H1 (cell line): ENCODE results near the gene PIF1. TPM values are rescaled to one million over a fixed set of nuclear protein-coding genes. Genes with fewer than 3 reads are reported as not detected.
A peak's percentile ranks its signal among the peaks of the same experiment; 100 is the strongest.

Source experiments
- CTCF ChIA-PET: fragments of 300-600 bp; sonication (Branson Sonifier 250); formaldehyde crosslinking; loops from one replicate; lab custom pipeline; 2021; ENCODE audit not compliant: partially characterized antibody; lab: Charles Lee
- POLR2A ChIA-PET: fragments of 300-600 bp; sonication (Branson Sonifier 250); formaldehyde crosslinking; loops from one replicate; lab custom pipeline; 2021; ENCODE audit warnings: inconsistent platforms; ENCODE audit not compliant: partially characterized antibody; lab: Charles Lee
- DNase-seq, 2 experiments: peaks; one replicate each; pipeline versions ENCODE4 v3.0.0 to v3.0.0-alpha.2; 2010 to 2022; ENCODE audit warnings: low spot score in 2 of 2, low read depth in 1 of 2, mixed read lengths in 1 of 2
- FAIRE-seq: peaks from 2 replicates; lab custom pipeline; 2011; peaks lifted over from hg19 to GRCh38; lab: Jason Lieb, UNC
- H2AFZ ChIP-seq: 2 replicates; pipeline ENCODE4 v1.8.1; 2012; ENCODE audit warnings: low read length, inconsistent platforms
- H2AK5ac ChIP-seq: 2 replicates; pipeline ENCODE4 v1.6.1; 2013; ENCODE audit warnings: low read depth, low read length
- H2BK120ac ChIP-seq: replicated peaks from 2 replicates; pipeline ENCODE3; 2013; ENCODE audit warnings: low read depth, low read length, inconsistent platforms
- H2BK12ac ChIP-seq: 2 replicates; pipeline ENCODE4 v1.6.1; 2013; ENCODE audit warnings: low read depth, low read length
- H2BK15ac ChIP-seq: 2 replicates; pipeline ENCODE4 v1.6.1; 2013; ENCODE audit warnings: low read length
- H2BK20ac ChIP-seq: 2 replicates; pipeline ENCODE4 v1.6.1; 2013; ENCODE audit warnings: low read length
- H2BK5ac ChIP-seq: 2 replicates; pipeline ENCODE4 v1.6.1; 2013; ENCODE audit warnings: low read depth, low read length
- H3K14ac ChIP-seq: 2 replicates; pipeline ENCODE4 v1.6.1; 2013; ENCODE audit warnings: inconsistent platforms; ENCODE audit not compliant: insufficient read length
- H3K18ac ChIP-seq: 2 replicates; pipeline ENCODE4 v1.6.1; 2013; ENCODE audit warnings: low read length; ENCODE audit errors: extremely low read depth
- H3K23ac ChIP-seq: 2 replicates; pipeline ENCODE4 v1.6.1; 2013; ENCODE audit warnings: inconsistent platforms; ENCODE audit not compliant: insufficient read length
- H3K23me2 ChIP-seq: 2 replicates; pipeline ENCODE4 v1.6.1; 2013; ENCODE audit warnings: low read depth, low read length
- H3K27ac ChIP-seq: 2 replicates; pipeline ENCODE4 v1.6.1; 2011; ENCODE audit warnings: low read depth, low read length, inconsistent platforms
- H3K27me3 ChIP-seq, 4 experiments: replicated peaks in 1 of 4; 1 replicate in 1 of 4; 2 replicates in 3 of 4; pipeline versions ENCODE4 v1.6.1 to v1.8.1; 2011 to 2013; ENCODE audit warnings: low read length in 3 of 4, mild to moderate bottlenecking in 3 of 4, inconsistent platforms in 2 of 4, mixed read lengths in 2 of 4, moderate library complexity in 1 of 4; ENCODE audit not compliant: control insufficient read depth in 3 of 4, insufficient read depth in 3 of 4; ENCODE audit errors: extremely low read depth in 1 of 4
- H3K36me3 ChIP-seq, 4 experiments: 2 replicates each; pipeline versions ENCODE4 v1.6.1 to v1.8.1; 2011 to 2013; ENCODE audit warnings: mild to moderate bottlenecking in 4 of 4, low read length in 3 of 4, moderate library complexity in 2 of 4, control low read depth in 1 of 4, inconsistent platforms in 1 of 4; ENCODE audit not compliant: insufficient read depth in 4 of 4, control insufficient read depth in 2 of 4
- H3K4ac ChIP-seq: replicated peaks from 2 replicates; pipeline ENCODE3; 2013; ENCODE audit warnings: low read length, low read depth, mixed read lengths, inconsistent platforms; ENCODE audit not compliant: insufficient read length
- H3K4me1 ChIP-seq, 4 experiments: replicated peaks in 1 of 4; 1 replicate in 1 of 4; 2 replicates in 3 of 4; pipeline versions ENCODE4 v1.6.1 to v1.8.1; 2011 to 2013; ENCODE audit warnings: low read length in 3 of 4, inconsistent platforms in 2 of 4, mixed read lengths in 1 of 4; ENCODE audit not compliant: insufficient read depth in 4 of 4, control insufficient read depth in 3 of 4
- H3K4me2 ChIP-seq, 2 experiments: 2 replicates each; pipeline versions ENCODE4 v1.6.1 to v1.8.1; 2011 to 2013; ENCODE audit warnings: low read depth in 2 of 2, low read length in 2 of 2, control low read depth in 1 of 2, inconsistent platforms in 1 of 2, mild to moderate bottlenecking in 1 of 2; ENCODE audit not compliant: insufficient read depth in 1 of 2
- H3K4me3 ChIP-seq, 4 experiments: fragments of 200-600, 300-600 bp in 1 of 4; sonication (generic), shearing (Covaris generic), sonication (Bioruptor Twin) in 1 of 4; 2 replicates each; pipeline versions ENCODE4 v1.5.1 to v1.8.1; 2011 to 2016; ENCODE audit warnings: low read length in 4 of 4, low read depth in 3 of 4, control low read depth in 2 of 4, inconsistent platforms in 2 of 4, mild to moderate bottlenecking in 2 of 4, mixed read lengths in 1 of 4, moderate library complexity in 1 of 4; ENCODE audit not compliant: insufficient read depth in 2 of 4; ENCODE audit errors: extremely low read depth in 1 of 4
- H3K56ac ChIP-seq: replicated peaks from 2 replicates; pipeline ENCODE3; 2013; ENCODE audit warnings: low read depth, mild to moderate bottlenecking, mixed read lengths, low read length, inconsistent platforms; ENCODE audit not compliant: insufficient read length
- H3K79me1 ChIP-seq: 2 replicates; pipeline ENCODE4 v1.6.1; 2013; ENCODE audit warnings: low read depth, low read length, control low read depth
- H3K79me2 ChIP-seq, 2 experiments: 2 replicates each; pipeline versions ENCODE4 v1.6.1 to v1.8.1; 2012 to 2013; ENCODE audit warnings: low read length in 2 of 2, mild to moderate bottlenecking in 2 of 2, inconsistent platforms in 1 of 2; ENCODE audit not compliant: insufficient read depth in 2 of 2, control insufficient read depth in 1 of 2
- H3K9ac ChIP-seq, 4 experiments: replicated peaks in 1 of 4; 1 replicate in 1 of 4; 2 replicates in 3 of 4; pipeline versions ENCODE4 v1.6.1 to v1.8.1; 2011 to 2013; ENCODE audit warnings: low read depth in 3 of 4, low read length in 3 of 4, control low read depth in 2 of 4, mild to moderate bottlenecking in 2 of 4, moderate library complexity in 2 of 4, inconsistent platforms in 1 of 4; ENCODE audit errors: extremely low read depth in 1 of 4
- H3K9me3 ChIP-seq, 2 experiments: 2 replicates each; pipeline versions ENCODE4 v1.6.1 to v1.8.1; 2012 to 2013; ENCODE audit warnings: mild to moderate bottlenecking in 2 of 2, moderate library complexity in 2 of 2, control low read depth in 1 of 2, inconsistent platforms in 1 of 2, low read depth in 1 of 2, low read length in 1 of 2, mixed read lengths in 1 of 2; ENCODE audit not compliant: insufficient read depth in 2 of 2
- H4K20me1 ChIP-seq, 2 experiments: replicated peaks in 1 of 2; 2 replicates each; pipeline versions ENCODE3 to v1.8.1; 2011 to 2013; ENCODE audit warnings: inconsistent platforms in 2 of 2, low read length in 2 of 2, mild to moderate bottlenecking in 1 of 2; ENCODE audit not compliant: insufficient read depth in 2 of 2, control insufficient read depth in 1 of 2
- H4K5ac ChIP-seq: 2 replicates; pipeline ENCODE4 v1.6.1; 2013; ENCODE audit warnings: low read length, low read depth, mixed read lengths, inconsistent platforms; ENCODE audit not compliant: insufficient read length
- H4K8ac ChIP-seq: 2 replicates; pipeline ENCODE4 v1.8.0; 2013; ENCODE audit warnings: mild to moderate bottlenecking, moderate library complexity, low read length, inconsistent platforms; ENCODE audit not compliant: insufficient read depth; ENCODE audit errors: extremely low read depth
- H4K91ac ChIP-seq: replicated peaks from 2 replicates; pipeline ENCODE3; 2013; ENCODE audit warnings: low read length, mixed read lengths, inconsistent platforms; ENCODE audit not compliant: insufficient read length
- CBX5 ChIP-seq: fragments of 300-800, 300-1000 bp; sonication (generic); IDR thresholded peaks from 2 replicates; pipeline ENCODE4 v1.7.1; 2016; ENCODE audit warnings: antibody characterized with exemption, low read length, low read depth
- CREB1 ChIP-seq: IDR thresholded peaks from 2 replicates; pipeline ENCODE4 v1.6.1; 2012; ENCODE audit warnings: inconsistent platforms
- GTF2F1 ChIP-seq: IDR thresholded peaks from 2 replicates; pipeline ENCODE4 v1.6.1; 2012; ENCODE audit warnings: low read depth, low read length, improper control_type of control experiment, borderline replicate concordance
- MAFK ChIP-seq: IDR thresholded peaks from 2 replicates; pipeline ENCODE4 v1.6.1; 2012; ENCODE audit warnings: low read depth, mild to moderate bottlenecking, improper control_type of control experiment, low read length
- RBBP5 ChIP-seq: IDR thresholded peaks from 2 replicates; pipeline ENCODE4 v1.7.1; 2012; ENCODE audit warnings: low read depth, mild to moderate bottlenecking, inconsistent platforms, low read length, moderate library complexity, borderline replicate concordance
- RFX5 ChIP-seq: IDR thresholded peaks from 2 replicates; pipeline ENCODE4 v1.6.1; 2011; ENCODE audit warnings: low read depth, low read length, improper control_type of control experiment, borderline replicate concordance
- RXRA ChIP-seq: IDR thresholded peaks from 2 replicates; pipeline ENCODE4 v1.6.1; 2011; ENCODE audit warnings: low read depth, mild to moderate bottlenecking, low read length, moderate library complexity; ENCODE audit not compliant: insufficient read depth
- WGBS, 2 experiments: shearing (Covaris generic) in 1 of 2; methylation state at CpG; one replicate each; pipeline versions ENCODE4 v1.1.6 to v1.1.7; 2013 to 2015; ENCODE audit warnings: low lambda C conversion rate in 2 of 2, mixed read lengths in 2 of 2, inconsistent platforms in 1 of 2, low coverage in 1 of 2, missing lambda C conversion rate in 1 of 2; ENCODE audit not compliant: insufficient replicate concordance in 2 of 2, insufficient coverage in 1 of 2, insufficient read length in 1 of 2; ENCODE audit errors: extremely low coverage in 1 of 2, missing lambda C conversion rate in 1 of 2; 5-methylcytosine and 5-hydroxymethylcytosine counted together
- polyA plus RNA-seq, 7 experiments: library from polyadenylated mRNA; depleted of rRNA in 3 of 7; stranded (reverse) in 5 of 7; unstranded in 2 of 7; fragments of >200 nt in 5 of 7; fragments of 200-250 nt in 2 of 7; gene quantifications; 1 replicate in 5 of 7; 2 replicates in 1 of 7; 4 replicates in 1 of 7; pipeline versions ENCODE4 v1.2.1 to v1.2.3, GENCODE V29; 2011 to 2013; ENCODE audit warnings: missing spikeins in 2 of 7, mixed read lengths in 2 of 7
- total RNA-seq: library from RNA; stranded (reverse); fragmentation: NEBNext Ultra II Directional; extraction: Animal tissue kit (Norgen Biotek cat#: 25700); gene quantifications from 2 replicates; pipeline ENCODE4 v1.2.1, GENCODE V29; 2021

The PIF1 gene
- total and polyA plus RNA-seq, 2 of the 8 experiments (the other 6 are each of a cell fraction or from before 2014, with no cell fraction given) = 73.3 to 138 TPM

DNA sequence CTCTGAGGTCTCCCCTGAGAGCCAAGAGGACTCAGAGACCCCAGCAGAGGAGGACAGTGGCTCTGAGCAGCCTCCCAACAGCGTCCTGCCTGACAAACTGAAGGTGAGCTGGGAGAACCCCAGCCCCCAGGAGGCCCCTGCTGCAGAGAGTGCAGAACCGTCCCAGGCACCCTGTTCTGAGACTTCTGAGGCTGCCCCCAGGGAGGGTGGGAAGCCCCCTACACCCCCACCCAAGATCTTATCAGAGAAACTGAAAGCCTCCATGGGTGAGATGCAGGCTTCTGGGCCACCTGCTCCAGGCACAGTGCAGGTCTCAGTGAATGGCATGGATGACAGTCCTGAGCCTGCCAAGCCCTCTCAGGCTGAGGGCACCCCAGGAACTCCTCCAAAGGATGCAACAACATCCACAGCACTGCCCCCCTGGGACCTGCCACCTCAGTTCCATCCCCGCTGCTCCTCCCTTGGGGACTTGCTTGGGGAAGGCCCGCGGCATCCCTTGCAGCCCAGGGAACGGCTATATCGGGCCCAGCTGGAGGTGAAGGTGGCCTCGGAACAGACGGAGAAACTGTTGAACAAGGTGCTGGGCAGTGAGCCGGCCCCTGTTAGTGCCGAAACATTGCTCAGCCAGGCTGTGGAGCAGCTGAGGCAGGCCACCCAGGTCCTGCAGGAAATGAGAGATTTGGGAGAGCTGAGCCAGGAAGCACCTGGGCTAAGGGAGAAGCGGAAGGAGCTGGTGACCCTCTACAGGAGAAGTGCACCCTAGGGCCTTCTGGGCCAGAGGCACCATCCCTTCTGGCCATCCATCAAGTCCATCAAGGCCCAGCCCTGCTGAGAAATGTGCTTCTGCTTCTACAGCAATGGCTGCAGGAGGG lies 39.9 kb upstream of the PIF1 start:
- Histone ChIP-seq H2BK20ac (no peak overlapping the region), H3K9me3 (no peaks in the 10 kb centered on the region), H3K36me3 (peaks cover 6 to 12% (median 8%) of the 10 kb centered on the region in 4 experiments; a peak in 5 of 8 replicates), H3K18ac (peak overlapping the region; percentile 81; the same call in 1 of the 2 replicates), H4K8ac (no peak overlapping the region), H3K9ac (peak overlapping the region in 1 of 4 experiments; percentile 20; a peak in 2 of 7 replicates), H2BK15ac (peak overlapping the region; percentile 31; the same call in 1 of the 2 replicates), H3K79me2 (no peaks in the 10 kb centered on the region), H2BK5ac (peak overlapping the region; percentile 54; the same call in 1 of the 2 replicates), H3K14ac (no peak overlapping the region), H3K23me2 (no peaks in the 10 kb centered on the region), H3K79me1 (peaks cover 11% of the 10 kb centered on the region), H2BK12ac (peak overlapping the region; percentile 44), H4K5ac (no peak overlapping the region), H2BK120ac (no peak overlapping the region), H4K20me1 (peaks cover 0 to 7% of the 10 kb centered on the region in 2 experiments), H3K56ac (no peak overlapping the region), H3K27ac (peak overlapping the region; percentile 50; the same call in 1 of the 2 replicates), H3K4me2 (0 out of 4 replicates have a peak overlapping the region, but pooled peaks of 1 of the 2 experiments have one; percentile 14), H3K4ac (peak overlapping the region; percentile 1), H3K27me3 (no peaks in the 10 kb centered on the region), H3K23ac (no peak overlapping the region), H2AK5ac (0 out of 2 replicates have a peak overlapping the region, but pooled peaks have one; percentile 56), H3K4me1 (peaks cover 5 to 25% (median 15%) of the 10 kb centered on the region in 4 experiments), H3K4me3 (no peak overlapping the region), H4K91ac (no peak overlapping the region), H2AFZ (no peak overlapping the region)
- WGBS, 2 experiments = 88% methylated on average over 12 of the region's 12 CpGs; no CpG with 5 or more reads in 1 of the 2 experiments
- ChIA-PET CTCF (interaction anchor here (0.7 to 1.8 kb wide), 9 partner anchors 9 to 203 kb away, joined by 3 to 8 read pairs (median 3); partner anchors contain the start of gene RASL12), POLR2A (interaction anchor here (0.7 to 2.2 kb wide), 10 partner anchors 10 to 165 kb away, joined by 3 to 8 read pairs (median 4); partner anchors contain the start of gene PIF1)
- FAIRE-seq (no peak), DNase-seq (no peak)
- TF ChIP-seq GTF2F1 = no peak
- TF ChIP-seq MAFK = no peak
- TF ChIP-seq RBBP5 = no peak
- no peak for TF ChIP-seq RXRA
- no peak for TF ChIP-seq CBX5
- no peak for TF ChIP-seq CREB1
- TF ChIP-seq RFX5 = no peak
